Smooth muscle cell (in vitro differentiated cells): ENCODE results near the gene SCIMP. TPM values are rescaled to one million over a fixed set of nuclear protein-coding genes. Genes with fewer than 3 reads are reported as not detected.
"Not testable (repeated sequence)": the region's sequence is repeated elsewhere in the genome, so short reads cannot be mapped to it uniquely, and the experiment has no call there.

Experiments used
- DNase-seq: peaks from one replicate; lab custom pipeline; 2025; ENCODE audit not compliant: unreplicated experiment; lab: John Stamatoyannopoulos, UW
- H2AFZ ChIP-seq: fragments of 200-600 bp; sonication (generic); 2 replicates; pipeline ENCODE4 v1.6.0; 2016; ENCODE audit warnings: antibody characterized with exemption, low read depth, mild to moderate bottlenecking
- H3F3A ChIP-seq: fragments of 200-600 bp; sonication (generic); 2 replicates; pipeline ENCODE4 v1.6.0; 2017; ENCODE audit warnings: antibody characterized with exemption, low read depth
- H3K27ac ChIP-seq: fragments of 200-600 bp; sonication (generic); 2 replicates; pipeline ENCODE4 v1.5.1; 2016; ENCODE audit warnings: low read depth, mild to moderate bottlenecking
- H3K27me3 ChIP-seq: fragments of 200-600 bp; sonication (generic); 2 replicates; pipeline ENCODE4 v1.6.1; 2016; ENCODE audit warnings: low read depth, mild to moderate bottlenecking
- H3K36me3 ChIP-seq: fragments of 200-600 bp; sonication (generic); 2 replicates; pipeline ENCODE4 v1.5.1; 2016; ENCODE audit warnings: low read depth
- H3K4me1 ChIP-seq: fragments of 200-600 bp; sonication (generic); 2 replicates; pipeline ENCODE4 v1.5.1; 2016; ENCODE audit warnings: low read depth
- H3K4me2 ChIP-seq: fragments of 200-600 bp; sonication (generic); 2 replicates; pipeline ENCODE4 v1.6.0; 2016; ENCODE audit warnings: mild to moderate bottlenecking
- H3K4me3 ChIP-seq: fragments of 200-600 bp; sonication (generic); 2 replicates; pipeline ENCODE4 v1.5.1; 2016; ENCODE audit warnings: mild to moderate bottlenecking
- H3K79me2 ChIP-seq: fragments of 200-600 bp; sonication (generic); 2 replicates; pipeline ENCODE4 v1.6.0; 2016; ENCODE audit warnings: low read depth, mild to moderate bottlenecking
- H3K9ac ChIP-seq: fragments of 200-600 bp; sonication (generic); 2 replicates; pipeline ENCODE4 v1.6.0; 2016; ENCODE audit warnings: low read depth
- H3K9me3 ChIP-seq: fragments of 200-600 bp; sonication (generic); replicated peaks from 2 replicates; pipeline ENCODE4 v1.5.1; 2016; ENCODE audit warnings: low read depth
- H4K20me1 ChIP-seq: fragments of 200-600 bp; sonication (generic); 2 replicates; pipeline ENCODE4 v1.6.0; 2016; ENCODE audit warnings: low read depth
- CTCF ChIP-seq: fragments of 200-600 bp; sonication (generic); IDR thresholded peaks from 2 replicates; pipeline ENCODE4 v1.5.1; 2017; ENCODE audit warnings: borderline replicate concordance, mild to moderate bottlenecking, antibody characterized with exemption; ENCODE audit not compliant: insufficient read depth, poor library complexity, severe bottlenecking
- WGBS: methylation state at CpG from one replicate; pipeline ENCODE4 v1.1.7; 2016; ENCODE audit warnings: low lambda C conversion rate; 5-methylcytosine and 5-hydroxymethylcytosine counted together
- polyA plus RNA-seq: library from polyadenylated mRNA; unstranded; fragments of >200 nt; fragmentation: Nextera tagmentation; extraction: Ambion mirVana; gene quantifications from 2 replicates; pipeline ENCODE4 v1.2.1, GENCODE V29; 2016
- total RNA-seq: library from RNA; depleted of rRNA; stranded (reverse); fragments of >200 nt; gene quantifications from 2 replicates; pipeline ENCODE4 v1.2.3, GENCODE V29; 2014

SCIMP gene
- total and polyA plus RNA-seq, 2 experiments from 2014 or later: 0.07 TPM; not detected in 1

GRCh38 chr17:5219536-5219935, 15.1 kb downstream of the SCIMP start:
- no peaks in the 10 kb centered on the region for H3K4me1 ChIP-seq
- no peaks in the 10 kb centered on the region for H3K9me3 ChIP-seq
- no peak for DNase-seq
- H3K79me2 ChIP-seq: no peaks in the 10 kb centered on the region
- no peak overlapping the region for H3K4me3 ChIP-seq
- 69% methylated on average over 6 of the region's 6 CpGs for WGBS
- H4K20me1 ChIP-seq: no peaks in the 10 kb centered on the region
- H3K4me2 ChIP-seq: no peak overlapping the region
- no peaks in the 10 kb centered on the region for H3K36me3 ChIP-seq
- no peak overlapping the region for H3K9ac ChIP-seq
- no peak overlapping the region for H2AFZ ChIP-seq
- H3K27ac ChIP-seq: no peak overlapping the region
- H3K27me3 ChIP-seq: no peaks in the 10 kb centered on the region
- H3F3A ChIP-seq: no peaks in the 10 kb centered on the region
- TF ChIP-seq CTCF: no peak

- not testable (repeated sequence) for H3K9ac ChIP-seq, H3K4me1 ChIP-seq, H3F3A ChIP-seq, H3K27me3 ChIP-seq, H3K4me3 ChIP-seq, H3K79me2 ChIP-seq, DNase-seq, H2AFZ ChIP-seq, H3K4me2 ChIP-seq, H3K9me3 ChIP-seq, H4K20me1 ChIP-seq, H3K36me3 ChIP-seq, H3K27ac ChIP-seq
- WGBS: 99% methylated on average over 3 of the region's 5 CpGs
These were observed 17.1 kb downstream of the SCIMP start for GRCh38 chr17:5217562-5217961.

DNA sequence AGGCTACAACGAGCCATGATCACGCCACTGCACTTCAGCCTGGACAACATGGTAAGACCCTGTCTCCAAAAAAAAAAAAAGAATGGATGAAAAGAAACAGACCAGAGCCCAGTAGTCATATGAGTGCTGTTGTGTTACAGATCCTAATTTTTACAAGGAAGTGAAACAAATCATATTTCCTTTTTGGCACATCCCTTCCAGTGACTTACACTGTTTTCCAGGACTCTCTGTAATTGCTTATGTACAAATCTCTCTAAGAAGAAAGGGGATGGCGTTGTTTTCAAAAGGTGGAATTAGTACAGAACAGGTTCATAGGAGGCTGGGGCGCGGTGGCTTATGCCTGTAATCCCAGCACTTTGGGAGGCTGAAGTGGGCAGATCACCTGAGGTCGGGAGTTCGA, 23.2 kb downstream of the SCIMP start:
- Histone ChIP-seq H3K79me2 (no peaks in the 10 kb centered on the region), H4K20me1 (no peaks in the 10 kb centered on the region), H2AFZ (no peak overlapping the region), H3F3A (no peaks in the 10 kb centered on the region), H3K4me1 (no peaks in the 10 kb centered on the region), H3K27me3 (no peaks in the 10 kb centered on the region), H3K4me3 (no peak overlapping the region), H3K4me2 (no peak overlapping the region), H3K36me3 (no peaks in the 10 kb centered on the region), H3K9ac (no peak overlapping the region), H3K27ac (no peak overlapping the region), H3K9me3 (no peaks in the 10 kb centered on the region)
- DNase-seq: no peak
- WGBS: 92% methylated on average over 7 of the region's 7 CpGs
- no peak for TF ChIP-seq CTCF

GRCh38 chr17:5210614-5211252, 23.9 kb downstream of the SCIMP start:
- no peak for DNase-seq
- WGBS: 81% methylated on average over 8 of the region's 8 CpGs
- no peak for TF ChIP-seq CTCF

More at GRCh38 chr17:5210614-5211252, 23.9 kb downstream of the SCIMP start:
- Histone ChIP-seq H3K79me2 (no peaks in the 10 kb centered on the region), H3K9me3 (no peaks in the 10 kb centered on the region), H3F3A (no peaks in the 10 kb centered on the region), H4K20me1 (no peaks in the 10 kb centered on the region), H3K4me2 (no peak overlapping the region), H3K4me3 (no peak overlapping the region), H3K9ac (no peak overlapping the region), H2AFZ (no peak overlapping the region), H3K36me3 (no peaks in the 10 kb centered on the region), H3K27me3 (no peaks in the 10 kb centered on the region), H3K4me1 (no peaks in the 10 kb centered on the region), H3K27ac (no peak overlapping the region)
